ENCODE results near the gene MAPKAP1.

- TF ChIP-seq, protein P1, sequence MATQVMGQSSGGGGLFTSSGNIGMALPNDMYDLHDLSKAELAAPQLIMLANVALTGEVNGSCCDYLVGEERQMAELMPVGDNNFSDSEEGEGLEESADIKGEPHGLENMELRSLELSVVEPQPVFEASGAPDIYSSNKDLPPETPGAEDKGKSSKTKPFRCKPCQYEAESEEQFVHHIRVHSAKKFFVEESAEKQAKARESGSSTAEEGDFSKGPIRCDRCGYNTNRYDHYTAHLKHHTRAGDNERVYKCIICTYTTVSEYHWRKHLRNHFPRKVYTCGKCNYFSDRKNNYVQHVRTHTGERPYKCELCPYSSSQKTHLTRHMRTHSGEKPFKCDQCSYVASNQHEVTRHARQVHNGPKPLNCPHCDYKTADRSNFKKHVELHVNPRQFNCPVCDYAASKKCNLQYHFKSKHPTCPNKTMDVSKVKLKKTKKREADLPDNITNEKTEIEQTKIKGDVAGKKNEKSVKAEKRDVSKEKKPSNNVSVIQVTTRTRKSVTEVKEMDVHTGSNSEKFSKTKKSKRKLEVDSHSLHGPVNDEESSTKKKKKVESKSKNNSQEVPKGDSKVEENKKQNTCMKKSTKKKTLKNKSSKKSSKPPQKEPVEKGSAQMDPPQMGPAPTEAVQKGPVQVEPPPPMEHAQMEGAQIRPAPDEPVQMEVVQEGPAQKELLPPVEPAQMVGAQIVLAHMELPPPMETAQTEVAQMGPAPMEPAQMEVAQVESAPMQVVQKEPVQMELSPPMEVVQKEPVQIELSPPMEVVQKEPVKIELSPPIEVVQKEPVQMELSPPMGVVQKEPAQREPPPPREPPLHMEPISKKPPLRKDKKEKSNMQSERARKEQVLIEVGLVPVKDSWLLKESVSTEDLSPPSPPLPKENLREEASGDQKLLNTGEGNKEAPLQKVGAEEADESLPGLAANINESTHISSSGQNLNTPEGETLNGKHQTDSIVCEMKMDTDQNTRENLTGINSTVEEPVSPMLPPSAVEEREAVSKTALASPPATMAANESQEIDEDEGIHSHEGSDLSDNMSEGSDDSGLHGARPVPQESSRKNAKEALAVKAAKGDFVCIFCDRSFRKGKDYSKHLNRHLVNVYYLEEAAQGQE (IDR thresholded peaks at IDR 0.05; ENCODE audit: borderline replicate concordance) = no peak
- no peak for TF ChIP-seq CTCF (IDR thresholded peaks at IDR 0.05; ENCODE audit: poor library complexity, severe bottlenecking)
- TF ChIP-seq EZH2 (IDR thresholded peaks at IDR 0.05; ENCODE audit: borderline replicate concordance, insufficient read depth, low read length, poor library complexity, severe bottlenecking) = no peak
- TF ChIP-seq POLR2AphosphoS5 (IDR thresholded peaks at IDR 0.05) = no peak
- TF ChIP-seq EP300 (conservative IDR thresholded peaks at IDR 0.05; ENCODE audit: poor library complexity, severe bottlenecking) = no peak
Measured at GRCh38 chr9:125655066-125655633, 51.9 kb downstream of the MAPKAP1 start.
